Measurements from ENCODE around the gene C17orf100. TPM values are rescaled to one million over a fixed set of nuclear protein-coding genes. Genes with fewer than 3 reads are reported as not detected.

The C17orf100 gene
- total and polyA plus RNA-seq, 2 of the 13 experiments (the other 11 are each of a cell fraction or from before 2014, with no cell fraction given) = 3.6 to 8.7 TPM

DNA sequence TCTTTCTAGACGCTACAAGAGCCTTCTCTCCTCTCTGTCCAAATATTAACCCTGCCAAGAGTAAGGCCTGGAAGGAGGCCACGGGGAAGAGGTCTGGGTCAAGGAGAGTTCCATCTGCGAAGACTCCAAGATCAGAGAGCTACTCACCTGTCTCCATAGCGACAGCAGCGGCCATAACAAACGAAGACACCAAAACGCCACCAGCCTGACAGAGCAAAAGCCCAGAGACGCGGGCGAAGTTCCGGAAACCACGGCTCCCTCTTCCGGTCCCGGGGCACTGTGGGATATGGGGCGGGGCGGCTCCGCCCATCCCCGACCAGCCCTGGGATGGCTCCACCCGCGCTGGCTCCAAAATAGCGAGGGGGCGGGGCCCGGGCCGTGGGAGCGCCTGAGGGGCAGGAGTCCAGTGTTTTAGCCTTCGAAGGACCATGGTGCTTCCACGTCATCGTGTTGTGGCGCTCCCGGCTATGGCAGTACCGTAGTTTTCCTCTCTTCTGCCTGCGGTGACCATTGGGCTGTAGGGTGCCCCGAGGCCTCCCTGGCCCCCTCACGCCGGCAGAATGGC is at the start of gene C17orf100, which contains the start of gene MED31 (continued):
- TF ChIP-seq, protein P1, sequence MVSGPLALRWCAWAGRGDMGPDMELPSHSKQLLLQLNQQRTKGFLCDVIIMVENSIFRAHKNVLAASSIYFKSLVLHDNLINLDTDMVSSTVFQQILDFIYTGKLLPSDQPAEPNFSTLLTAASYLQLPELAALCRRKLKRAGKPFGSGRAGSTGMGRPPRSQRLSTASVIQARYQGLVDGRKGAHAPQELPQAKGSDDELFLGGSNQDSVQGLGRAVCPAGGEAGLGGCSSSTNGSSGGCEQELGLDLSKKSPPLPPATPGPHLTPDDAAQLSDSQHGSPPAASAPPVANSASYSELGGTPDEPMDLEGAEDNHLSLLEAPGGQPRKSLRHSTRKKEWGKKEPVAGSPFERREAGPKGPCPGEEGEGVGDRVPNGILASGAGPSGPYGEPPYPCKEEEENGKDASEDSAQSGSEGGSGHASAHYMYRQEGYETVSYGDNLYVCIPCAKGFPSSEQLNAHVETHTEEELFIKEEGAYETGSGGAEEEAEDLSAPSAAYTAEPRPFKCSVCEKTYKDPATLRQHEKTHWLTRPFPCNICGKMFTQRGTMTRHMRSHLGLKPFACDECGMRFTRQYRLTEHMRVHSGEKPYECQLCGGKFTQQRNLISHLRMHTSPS (CRISPR knock-in tag; IDR thresholded peaks at IDR 0.05; ENCODE audit: low read depth) = no peak; the same call in 1 of the 2 replicates
- TF ChIP-seq ZNF720 (CRISPR knock-in tag; IDR thresholded peaks at IDR 0.05) = no peak
- TF ChIP-seq ZNF547 (CRISPR knock-in tag; IDR thresholded peaks at IDR 0.05) = no peak
- no peak for TF ChIP-seq ZNF607 (CRISPR knock-in tag; IDR thresholded peaks at IDR 0.05; ENCODE audit: borderline replicate concordance)
- TF ChIP-seq, protein P2, sequence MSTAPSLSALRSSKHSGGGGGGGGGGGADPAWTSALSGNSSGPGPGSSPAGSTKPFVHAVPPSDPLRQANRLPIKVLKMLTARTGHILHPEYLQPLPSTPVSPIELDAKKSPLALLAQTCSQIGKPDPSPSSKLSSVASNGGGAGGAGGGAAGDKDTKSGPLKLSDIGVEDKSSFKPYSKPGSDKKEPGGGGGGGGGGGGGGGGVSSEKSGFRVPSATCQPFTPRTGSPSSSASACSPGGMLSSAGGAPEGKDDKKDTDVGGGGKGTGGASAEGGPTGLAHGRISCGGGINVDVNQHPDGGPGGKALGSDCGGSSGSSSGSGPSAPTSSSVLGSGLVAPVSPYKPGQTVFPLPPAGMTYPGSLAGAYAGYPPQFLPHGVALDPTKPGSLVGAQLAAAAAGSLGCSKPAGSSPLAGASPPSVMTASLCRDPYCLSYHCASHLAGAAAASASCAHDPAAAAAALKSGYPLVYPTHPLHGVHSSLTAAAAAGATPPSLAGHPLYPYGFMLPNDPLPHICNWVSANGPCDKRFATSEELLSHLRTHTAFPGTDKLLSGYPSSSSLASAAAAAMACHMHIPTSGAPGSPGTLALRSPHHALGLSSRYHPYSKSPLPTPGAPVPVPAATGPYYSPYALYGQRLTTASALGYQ (CRISPR knock-in tag; IDR thresholded peaks at IDR 0.05) = 0 out of 2 replicates have a peak, but pooled peaks have one; percentile 3
- no peak for TF ChIP-seq CEBPG (CRISPR knock-in tag; IDR thresholded peaks at IDR 0.05)
- TF ChIP-seq, protein P3, sequence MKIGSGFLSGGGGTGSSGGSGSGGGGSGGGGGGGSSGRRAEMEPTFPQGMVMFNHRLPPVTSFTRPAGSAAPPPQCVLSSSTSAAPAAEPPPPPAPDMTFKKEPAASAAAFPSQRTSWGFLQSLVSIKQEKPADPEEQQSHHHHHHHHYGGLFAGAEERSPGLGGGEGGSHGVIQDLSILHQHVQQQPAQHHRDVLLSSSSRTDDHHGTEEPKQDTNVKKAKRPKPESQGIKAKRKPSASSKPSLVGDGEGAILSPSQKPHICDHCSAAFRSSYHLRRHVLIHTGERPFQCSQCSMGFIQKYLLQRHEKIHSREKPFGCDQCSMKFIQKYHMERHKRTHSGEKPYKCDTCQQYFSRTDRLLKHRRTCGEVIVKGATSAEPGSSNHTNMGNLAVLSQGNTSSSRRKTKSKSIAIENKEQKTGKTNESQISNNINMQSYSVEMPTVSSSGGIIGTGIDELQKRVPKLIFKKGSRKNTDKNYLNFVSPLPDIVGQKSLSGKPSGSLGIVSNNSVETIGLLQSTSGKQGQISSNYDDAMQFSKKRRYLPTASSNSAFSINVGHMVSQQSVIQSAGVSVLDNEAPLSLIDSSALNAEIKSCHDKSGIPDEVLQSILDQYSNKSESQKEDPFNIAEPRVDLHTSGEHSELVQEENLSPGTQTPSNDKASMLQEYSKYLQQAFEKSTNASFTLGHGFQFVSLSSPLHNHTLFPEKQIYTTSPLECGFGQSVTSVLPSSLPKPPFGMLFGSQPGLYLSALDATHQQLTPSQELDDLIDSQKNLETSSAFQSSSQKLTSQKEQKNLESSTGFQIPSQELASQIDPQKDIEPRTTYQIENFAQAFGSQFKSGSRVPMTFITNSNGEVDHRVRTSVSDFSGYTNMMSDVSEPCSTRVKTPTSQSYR (CRISPR knock-in tag; IDR thresholded peaks at IDR 0.05; ENCODE audit: borderline replicate concordance) = no peak
- no peak for TF ChIP-seq RFXANK (CRISPR knock-in tag; IDR thresholded peaks at IDR 0.05)
- peak; percentile 71 for TF ChIP-seq HNRNPLL (IDR thresholded peaks at IDR 0.05; ENCODE audit: low read depth, low read length, poor library complexity, severe bottlenecking)
- no peak for TF ChIP-seq ZBTB49 (CRISPR knock-in tag; IDR thresholded peaks at IDR 0.05; ENCODE audit: borderline replicate concordance)
- TF ChIP-seq FLYWCH1 (CRISPR knock-in tag; IDR thresholded peaks at IDR 0.05) = no peak
- no peak; the same call in 1 of the 2 replicates for TF ChIP-seq ZNF772 (CRISPR knock-in tag; IDR thresholded peaks at IDR 0.05)
- no peak; the same call in 1 of the 2 replicates for TF ChIP-seq GZF1 (CRISPR knock-in tag; IDR thresholded peaks at IDR 0.05)
- TF ChIP-seq RBFOX2 (IDR thresholded peaks at IDR 0.05; ENCODE audit: low read depth, low read length) = peak; percentile 86
- TF ChIP-seq RBAK (CRISPR knock-in tag; IDR thresholded peaks at IDR 0.05) = no peak
- TF ChIP-seq ZNF564 (CRISPR knock-in tag; IDR thresholded peaks at IDR 0.05) = no peak
